CD4-positive, alpha-beta T cell (primary cell): Measurements from ENCODE around the gene ZEB2. TPM values are rescaled to one million over a fixed set of nuclear protein-coding genes. Genes with fewer than 3 reads are reported as not detected.

ENCODE experiments used
- ATAC-seq: fragments of 200-7000 bp; cut with Tn5 transposase; one replicate; pipeline ENCODE4 v1.10.0; 2022; ENCODE audit warnings: mild to moderate bottlenecking; ENCODE audit not compliant: poor library complexity
- CTCF ChIA-PET: fragments of 350-600 bp; sonication (Branson Sonifier 250); formaldehyde crosslinking; loops from one replicate; lab custom pipeline; 2021; ENCODE audit warnings: antibody characterized with exemption, inconsistent platforms; lab: Charles Lee
- POLR2A ChIA-PET: fragments of 350-600 bp; sonication (Branson Sonifier 250); formaldehyde crosslinking; loops from one replicate; lab custom pipeline; 2021; ENCODE audit warnings: antibody characterized with exemption, inconsistent platforms; lab: Charles Lee
- DNase-seq, 14 experiments: peaks; one replicate each; pipeline ENCODE4 v3.0.0-alpha.2; 2013 to 2020; ENCODE audit warnings: mixed read lengths in 2 of 14
- H3K27ac ChIP-seq, 2 donors: one replicate each; pipeline versions ENCODE4 v1.5.1 to v1.7.0; 2013; ENCODE audit warnings: low read length in 2 of 2, low read depth in 1 of 2, mild to moderate bottlenecking in 1 of 2
- H3K27me3 ChIP-seq, 2 experiments: 1 replicate in 1 of 2; 2 replicates in 1 of 2; pipeline versions ENCODE4 v1.6.1 to v1.7.0; 2013; ENCODE audit warnings: low read length in 2 of 2, control low read depth in 1 of 2, mild to moderate bottlenecking in 1 of 2, moderate library complexity in 1 of 2; ENCODE audit not compliant: insufficient read depth in 2 of 2, control insufficient read depth in 1 of 2
- H3K36me3 ChIP-seq: one replicate; pipeline ENCODE4 v1.6.1; 2013; ENCODE audit warnings: low read length, control low read depth; ENCODE audit not compliant: insufficient read depth
- H3K4me1 ChIP-seq: one replicate; pipeline ENCODE4 v1.6.1; 2013; ENCODE audit warnings: low read length, control low read depth; ENCODE audit not compliant: insufficient read depth
- H3K4me3 ChIP-seq: one replicate; pipeline ENCODE4 v1.5.1; 2013; ENCODE audit warnings: mild to moderate bottlenecking, low read length, moderate library complexity
- H3K9me3 ChIP-seq, 2 experiments: 1 replicate in 1 of 2; 2 replicates in 1 of 2; pipeline versions ENCODE4 v1.6.1 to v1.7.0; 2013; ENCODE audit warnings: low read length in 2 of 2, mild to moderate bottlenecking in 2 of 2, control low read depth in 1 of 2, moderate library complexity in 1 of 2; ENCODE audit not compliant: control insufficient read depth in 1 of 2, insufficient read depth in 1 of 2
- H3K27ac Mint-ChIP-seq: one replicate; pipeline ENCODE4 v1.8.0; 2020; ENCODE audit warnings: mixed read lengths
- H3K27me3 Mint-ChIP-seq: one replicate; pipeline ENCODE4 v1.8.0; 2021; ENCODE audit warnings: mixed read lengths
- H3K36me3 Mint-ChIP-seq: one replicate; pipeline ENCODE4 v1.8.0; 2021; ENCODE audit warnings: low read depth, mixed read lengths
- H3K4me1 Mint-ChIP-seq: one replicate; pipeline ENCODE4 v1.8.0; 2021; ENCODE audit warnings: low read depth, mixed read lengths
- H3K4me3 Mint-ChIP-seq: one replicate; pipeline ENCODE4 v1.8.0; 2020; ENCODE audit warnings: mild to moderate bottlenecking, mixed read lengths
- H3K9me3 Mint-ChIP-seq: one replicate; pipeline ENCODE4 v1.8.0; 2020; ENCODE audit warnings: mixed read lengths
- intact Hi-C, 2 experiments: fragments of 100-400 bp; cut with DNase I in 1 of 2; cut with micrococcal nuclease in 1 of 2; formaldehyde crosslinking; loops; one replicate each; pipeline versions ENCODE4 v1.15.1 to v1.9.0; 2023 to 2025; cut with DNase I, micrococcal nuclease
- total RNA-seq, 174 experiments: library from RNA in 2 of 174; stranded (reverse) in 2 of 174; gene quantifications; one replicate each; pipeline ENCODE4 v1.2.3 and lab custom pipeline; 2021 to 2026
- TF ChIP-seq, protein P1 (sequence below): fragments of 200-600 bp; IDR thresholded peaks from one replicate; pipeline ENCODE4 v1.8.0; 2022; ENCODE audit warnings: antibody characterized with exemption, mild to moderate bottlenecking

ZEB2 gene
- total RNA-seq, 2 experiments from 2014 or later: 12.3 to 13.4 TPM

GRCh38 chr2:144526831-144527230 is 6.9 kb upstream of the ZEB2 start:
- DNase-seq (no peak), ATAC-seq (no peak)
- no peak overlapping the region for H3K27ac ChIP-seq
- H3K27me3 Mint-ChIP-seq: peaks cover 68% of the 10 kb centered on the region
- no peaks in the 10 kb centered on the region for H3K36me3 ChIP-seq
- TF ChIP-seq, protein P1, sequence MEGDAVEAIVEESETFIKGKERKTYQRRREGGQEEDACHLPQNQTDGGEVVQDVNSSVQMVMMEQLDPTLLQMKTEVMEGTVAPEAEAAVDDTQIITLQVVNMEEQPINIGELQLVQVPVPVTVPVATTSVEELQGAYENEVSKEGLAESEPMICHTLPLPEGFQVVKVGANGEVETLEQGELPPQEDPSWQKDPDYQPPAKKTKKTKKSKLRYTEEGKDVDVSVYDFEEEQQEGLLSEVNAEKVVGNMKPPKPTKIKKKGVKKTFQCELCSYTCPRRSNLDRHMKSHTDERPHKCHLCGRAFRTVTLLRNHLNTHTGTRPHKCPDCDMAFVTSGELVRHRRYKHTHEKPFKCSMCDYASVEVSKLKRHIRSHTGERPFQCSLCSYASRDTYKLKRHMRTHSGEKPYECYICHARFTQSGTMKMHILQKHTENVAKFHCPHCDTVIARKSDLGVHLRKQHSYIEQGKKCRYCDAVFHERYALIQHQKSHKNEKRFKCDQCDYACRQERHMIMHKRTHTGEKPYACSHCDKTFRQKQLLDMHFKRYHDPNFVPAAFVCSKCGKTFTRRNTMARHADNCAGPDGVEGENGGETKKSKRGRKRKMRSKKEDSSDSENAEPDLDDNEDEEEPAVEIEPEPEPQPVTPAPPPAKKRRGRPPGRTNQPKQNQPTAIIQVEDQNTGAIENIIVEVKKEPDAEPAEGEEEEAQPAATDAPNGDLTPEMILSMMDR: no peak
- no peak overlapping the region for H3K4me3 Mint-ChIP-seq
- peaks cover 22 to 28% of the 10 kb centered on the region in 2 experiments for H3K27me3 ChIP-seq
- H3K36me3 Mint-ChIP-seq: no peaks in the 10 kb centered on the region
- H3K4me3 ChIP-seq: no peak overlapping the region
- peaks cover 15% of the 10 kb centered on the region for H3K4me1 ChIP-seq
- no peaks in the 10 kb centered on the region for H3K9me3 ChIP-seq
- no peak overlapping the region for H3K27ac Mint-ChIP-seq
- intact Hi-C loops: no loop called here
- H3K9me3 Mint-ChIP-seq: no peaks in the 10 kb centered on the region
- POLR2A ChIA-PET: interaction anchor here (1.0 kb wide), 1 partner anchor 29 kb away, joined by 5 read pairs; no protein-coding TSS in a partner anchor
- peaks cover 22% of the 10 kb centered on the region for H3K4me1 Mint-ChIP-seq
- CTCF ChIA-PET: no interaction called here

DNA sequence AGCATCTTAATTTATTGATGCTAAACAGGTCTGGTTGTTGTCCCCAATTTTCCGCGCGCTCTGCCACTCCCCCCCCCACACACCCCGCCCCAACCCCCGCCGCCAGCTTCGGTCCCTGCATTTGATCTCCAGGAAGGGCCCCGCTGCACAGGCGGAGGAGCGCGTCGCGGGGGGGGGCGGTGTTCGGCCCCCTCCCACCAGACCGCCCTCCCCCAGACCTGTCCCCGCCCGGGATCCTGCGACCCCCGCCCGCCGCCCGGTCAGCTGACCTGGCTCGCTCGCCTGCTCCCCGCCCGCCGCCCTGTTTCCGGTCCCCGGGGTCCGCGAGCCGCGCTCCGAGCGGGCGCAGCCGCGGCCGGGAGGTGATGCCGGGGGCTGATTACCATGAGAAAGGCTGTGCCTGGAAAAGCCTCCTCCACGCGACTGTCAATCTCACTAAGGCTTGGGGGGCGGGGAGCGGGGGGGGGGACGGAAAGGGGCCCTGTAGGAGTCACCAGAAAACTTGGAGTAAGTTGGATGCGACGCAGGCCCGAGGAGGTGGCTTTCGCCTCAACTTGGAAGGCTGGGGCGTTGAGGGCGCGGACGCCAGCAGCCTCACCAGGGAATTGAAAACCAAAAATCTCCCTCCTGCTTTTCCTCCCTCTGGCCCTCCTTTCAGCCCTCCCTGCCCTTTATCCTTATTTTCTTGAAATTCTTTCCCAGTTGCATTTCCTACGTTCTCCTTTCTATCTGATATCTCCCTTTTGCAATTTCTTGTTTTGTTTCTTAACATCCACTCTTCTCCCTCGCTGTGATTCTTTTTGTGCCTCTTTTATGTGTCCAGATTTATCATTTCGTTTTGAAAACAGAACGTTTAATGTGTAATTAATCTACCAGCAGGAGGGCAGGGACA is 4.4 kb upstream of the ZEB2 start:
- peaks cover 21% of the 10 kb centered on the region for H3K4me1 ChIP-seq
- peak overlapping the region; percentile 38 for H3K4me3 ChIP-seq
- H3K27me3 Mint-ChIP-seq: peaks cover 62% of the 10 kb centered on the region
- H3K27ac Mint-ChIP-seq: no peak overlapping the region
- peak overlapping the region; percentile 86 for H3K4me3 Mint-ChIP-seq
- no peaks in the 10 kb centered on the region for H3K36me3 Mint-ChIP-seq
- H3K9me3 Mint-ChIP-seq: no peaks in the 10 kb centered on the region
- CTCF ChIA-PET: interaction anchor here (0.6 kb wide), 1 partner anchor 109 kb away, joined by 3 read pairs; no protein-coding TSS in a partner anchor
- H3K27ac ChIP-seq: no peak overlapping the region
- H3K27me3 ChIP-seq: peaks cover 40 to 50% of the 10 kb centered on the region in 2 experiments
- H3K36me3 ChIP-seq: no peaks in the 10 kb centered on the region
- DNase-seq (peak in 1 of 14 experiments; percentile 9), ATAC-seq (no peak)
- TF ChIP-seq, protein P1: no peak
- POLR2A ChIA-PET: no interaction called here
- H3K4me1 Mint-ChIP-seq: peaks cover 22% of the 10 kb centered on the region
- H3K9me3 ChIP-seq: no peaks in the 10 kb centered on the region
- intact Hi-C loops: no loop called here

GRCh38 chr2:144523596-144524117 is 3.7 kb upstream of the ZEB2 start:
- ATAC-seq (no peak), DNase-seq (no peak)
- POLR2A ChIA-PET: no interaction called here
- Histone ChIP-seq H3K4me3 (peak overlapping the region; percentile 38), H3K27me3 (peaks cover 47 to 57% of the 10 kb centered on the region in 2 experiments), H3K9me3 (no peaks in the 10 kb centered on the region), H3K4me1 (peaks cover 23% of the 10 kb centered on the region), H3K36me3 (no peaks in the 10 kb centered on the region), H3K27ac (no peak overlapping the region)
- Mint-ChIP-seq H3K36me3 (no peaks in the 10 kb centered on the region), H3K9me3 (no peaks in the 10 kb centered on the region), H3K27ac (no peak overlapping the region), H3K4me1 (peaks cover 22% of the 10 kb centered on the region), H3K4me3 (peak overlapping the region; percentile 86), H3K27me3 (peaks cover 58% of the 10 kb centered on the region)
- TF ChIP-seq, protein P1: no peak
- intact Hi-C loops: no loop called here
- CTCF ChIA-PET: interaction anchor here (0.6 kb wide), 1 partner anchor 109 kb away, joined by 3 read pairs; no protein-coding TSS in a partner anchor
